Vagina (tissue), 2 donors: Measurements from ENCODE around the gene COMMD4.

Source experiments
- POLR2A ChIP-seq, 2 donors: fragments of 450-650 bp; IDR thresholded peaks; one replicate each; pipeline ENCODE4 v1.6.1; 2017; ENCODE audit warnings: antibody characterized with exemption in 2 of 2, mild to moderate bottlenecking in 2 of 2, moderate library complexity in 2 of 2
- TF ChIP-seq, protein P1 (sequence below), 3 experiments: fragments of 450-650 bp in 2 of 3; fragments of 200-600 bp in 1 of 3; sonication (generic) in 1 of 3; IDR thresholded peaks; one replicate each; pipeline ENCODE4 v1.5.1; 2017 to 2019; ENCODE audit warnings: antibody characterized with exemption in 3 of 3, mild to moderate bottlenecking in 2 of 3, moderate library complexity in 2 of 3

DNA sequence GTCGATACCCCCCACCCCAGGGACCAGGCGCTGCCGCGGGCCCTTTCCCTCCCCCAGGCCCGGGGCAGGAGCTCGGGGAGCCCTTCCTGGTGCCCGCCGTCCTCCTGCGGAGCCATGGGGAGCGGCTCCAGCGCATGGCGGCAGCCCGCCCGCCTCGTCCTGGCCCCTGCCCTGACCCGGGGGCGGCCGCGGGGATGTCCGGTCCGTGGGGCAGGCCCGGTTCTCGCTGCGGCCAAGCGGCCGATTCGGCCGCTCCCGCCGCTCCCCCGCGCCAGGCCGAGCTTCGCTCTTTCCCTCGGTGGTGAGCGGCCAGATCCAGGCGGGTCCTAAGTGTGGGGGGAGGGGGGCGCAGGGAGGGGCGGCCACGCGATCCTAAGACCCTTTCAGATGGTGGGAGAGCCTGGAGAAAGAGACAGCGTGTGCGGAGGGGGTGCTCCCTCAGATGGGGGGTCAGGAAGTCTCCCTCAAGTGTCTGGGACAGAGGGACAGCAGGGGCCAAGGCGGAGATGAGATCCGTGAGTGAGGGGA lies 12.2 kb downstream of the COMMD4 start:
- TF ChIP-seq, protein P1, sequence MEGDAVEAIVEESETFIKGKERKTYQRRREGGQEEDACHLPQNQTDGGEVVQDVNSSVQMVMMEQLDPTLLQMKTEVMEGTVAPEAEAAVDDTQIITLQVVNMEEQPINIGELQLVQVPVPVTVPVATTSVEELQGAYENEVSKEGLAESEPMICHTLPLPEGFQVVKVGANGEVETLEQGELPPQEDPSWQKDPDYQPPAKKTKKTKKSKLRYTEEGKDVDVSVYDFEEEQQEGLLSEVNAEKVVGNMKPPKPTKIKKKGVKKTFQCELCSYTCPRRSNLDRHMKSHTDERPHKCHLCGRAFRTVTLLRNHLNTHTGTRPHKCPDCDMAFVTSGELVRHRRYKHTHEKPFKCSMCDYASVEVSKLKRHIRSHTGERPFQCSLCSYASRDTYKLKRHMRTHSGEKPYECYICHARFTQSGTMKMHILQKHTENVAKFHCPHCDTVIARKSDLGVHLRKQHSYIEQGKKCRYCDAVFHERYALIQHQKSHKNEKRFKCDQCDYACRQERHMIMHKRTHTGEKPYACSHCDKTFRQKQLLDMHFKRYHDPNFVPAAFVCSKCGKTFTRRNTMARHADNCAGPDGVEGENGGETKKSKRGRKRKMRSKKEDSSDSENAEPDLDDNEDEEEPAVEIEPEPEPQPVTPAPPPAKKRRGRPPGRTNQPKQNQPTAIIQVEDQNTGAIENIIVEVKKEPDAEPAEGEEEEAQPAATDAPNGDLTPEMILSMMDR (IDR thresholded peaks at IDR 0.05): no peak
- no peak for TF ChIP-seq POLR2A (IDR thresholded peaks at IDR 0.05)
